ENCODE measurements around the gene ELP4. TPM values are rescaled to one million over a fixed set of nuclear protein-coding genes. Genes with fewer than 3 reads are reported as not detected.

Gene ELP4
- total RNA-seq, 2 donors from 2014 or later, result 21.5 to 23.0 TPM

DNA sequence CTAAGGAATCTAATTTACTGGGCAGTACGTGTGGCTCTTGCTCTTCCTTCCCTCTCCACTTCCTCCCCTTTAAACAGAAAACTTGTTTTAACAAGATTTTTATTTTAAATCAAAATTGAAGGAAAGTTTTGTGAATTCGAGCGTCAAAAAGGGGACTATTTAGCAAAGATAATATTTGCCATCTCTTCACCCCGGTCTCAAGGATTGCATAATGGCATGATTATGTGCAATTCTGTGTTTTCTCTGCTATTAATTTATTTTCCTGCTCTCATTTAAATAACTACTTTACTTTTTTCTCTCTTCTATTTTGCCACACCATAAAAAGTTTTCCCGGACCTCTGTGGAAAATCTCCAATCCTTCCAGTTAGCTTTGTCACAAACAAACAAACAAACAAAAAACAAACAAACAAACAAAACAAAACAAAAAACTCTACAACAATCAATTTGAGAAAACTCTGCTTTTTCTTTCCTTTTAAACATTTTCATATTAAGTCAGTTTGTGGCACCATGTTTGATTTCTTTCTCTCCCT is 311.7 kb downstream of the ELP4 start:
- 14% methylated on average over 5 of the region's 5 CpGs for WGBS
- TF ChIP-seq POLR2AphosphoS5 (IDR thresholded peaks at IDR 0.05) (no peak), POLR2A (IDR thresholded peaks at IDR 0.05) (no peak)
- TF ChIP-seq, protein P1, sequence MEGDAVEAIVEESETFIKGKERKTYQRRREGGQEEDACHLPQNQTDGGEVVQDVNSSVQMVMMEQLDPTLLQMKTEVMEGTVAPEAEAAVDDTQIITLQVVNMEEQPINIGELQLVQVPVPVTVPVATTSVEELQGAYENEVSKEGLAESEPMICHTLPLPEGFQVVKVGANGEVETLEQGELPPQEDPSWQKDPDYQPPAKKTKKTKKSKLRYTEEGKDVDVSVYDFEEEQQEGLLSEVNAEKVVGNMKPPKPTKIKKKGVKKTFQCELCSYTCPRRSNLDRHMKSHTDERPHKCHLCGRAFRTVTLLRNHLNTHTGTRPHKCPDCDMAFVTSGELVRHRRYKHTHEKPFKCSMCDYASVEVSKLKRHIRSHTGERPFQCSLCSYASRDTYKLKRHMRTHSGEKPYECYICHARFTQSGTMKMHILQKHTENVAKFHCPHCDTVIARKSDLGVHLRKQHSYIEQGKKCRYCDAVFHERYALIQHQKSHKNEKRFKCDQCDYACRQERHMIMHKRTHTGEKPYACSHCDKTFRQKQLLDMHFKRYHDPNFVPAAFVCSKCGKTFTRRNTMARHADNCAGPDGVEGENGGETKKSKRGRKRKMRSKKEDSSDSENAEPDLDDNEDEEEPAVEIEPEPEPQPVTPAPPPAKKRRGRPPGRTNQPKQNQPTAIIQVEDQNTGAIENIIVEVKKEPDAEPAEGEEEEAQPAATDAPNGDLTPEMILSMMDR (IDR thresholded peaks at IDR 0.05), result no peak
- Histone ChIP-seq H3K36me3 (no peaks in the 10 kb centered on the region), H3K27me3 (replicated peaks; ENCODE audit: insufficient read depth) (peaks cover 78% of the 10 kb centered on the region), H3K4me1 (replicated peaks) (no peaks in the 10 kb centered on the region), H3K4me3 (no peak overlapping the region), H3K9me3 (no peaks in the 10 kb centered on the region), H3K27ac (no peak overlapping the region)
- intact Hi-C loops (cut with DNase I), result no loop called here
- no peak for DNase-seq (ENCODE audit: low spot score)

DNA sequence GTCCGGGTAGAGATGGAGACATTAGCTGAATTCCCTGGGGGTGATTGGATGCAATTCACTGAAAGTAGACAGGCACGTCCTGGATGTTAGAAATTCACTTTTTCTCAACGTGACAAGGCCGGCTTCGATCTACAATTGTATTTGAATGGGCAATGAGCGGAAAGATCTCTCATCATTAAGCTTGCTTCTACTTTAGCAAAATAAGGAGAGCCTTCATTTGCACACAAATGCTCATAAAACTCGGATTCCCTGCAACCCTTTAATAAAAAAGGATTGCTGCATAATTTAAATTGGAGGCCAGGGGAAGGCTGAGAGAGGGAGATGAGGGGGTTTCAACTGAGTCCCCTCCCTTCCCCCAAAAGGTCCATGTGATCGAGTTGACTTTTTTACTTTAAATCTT is 312.2 kb downstream of the ELP4 start:
- Histone ChIP-seq H3K9me3 (no peaks in the 10 kb centered on the region), H3K36me3 (no peaks in the 10 kb centered on the region), H3K4me1 (replicated peaks) (no peaks in the 10 kb centered on the region), H3K4me3 (no peak overlapping the region), H3K27me3 (replicated peaks; ENCODE audit: insufficient read depth) (peaks cover 75% of the 10 kb centered on the region), H3K27ac (no peak overlapping the region)
- intact Hi-C loops (cut with DNase I), result no loop called here
- DNase-seq (ENCODE audit: low spot score), result no peak
- TF ChIP-seq, protein P1 (IDR thresholded peaks at IDR 0.05), result no peak
- TF ChIP-seq POLR2AphosphoS5 (IDR thresholded peaks at IDR 0.05) (no peak), POLR2A (IDR thresholded peaks at IDR 0.05) (no peak)
- 14% methylated on average over 8 of the region's 8 CpGs for WGBS

DNA sequence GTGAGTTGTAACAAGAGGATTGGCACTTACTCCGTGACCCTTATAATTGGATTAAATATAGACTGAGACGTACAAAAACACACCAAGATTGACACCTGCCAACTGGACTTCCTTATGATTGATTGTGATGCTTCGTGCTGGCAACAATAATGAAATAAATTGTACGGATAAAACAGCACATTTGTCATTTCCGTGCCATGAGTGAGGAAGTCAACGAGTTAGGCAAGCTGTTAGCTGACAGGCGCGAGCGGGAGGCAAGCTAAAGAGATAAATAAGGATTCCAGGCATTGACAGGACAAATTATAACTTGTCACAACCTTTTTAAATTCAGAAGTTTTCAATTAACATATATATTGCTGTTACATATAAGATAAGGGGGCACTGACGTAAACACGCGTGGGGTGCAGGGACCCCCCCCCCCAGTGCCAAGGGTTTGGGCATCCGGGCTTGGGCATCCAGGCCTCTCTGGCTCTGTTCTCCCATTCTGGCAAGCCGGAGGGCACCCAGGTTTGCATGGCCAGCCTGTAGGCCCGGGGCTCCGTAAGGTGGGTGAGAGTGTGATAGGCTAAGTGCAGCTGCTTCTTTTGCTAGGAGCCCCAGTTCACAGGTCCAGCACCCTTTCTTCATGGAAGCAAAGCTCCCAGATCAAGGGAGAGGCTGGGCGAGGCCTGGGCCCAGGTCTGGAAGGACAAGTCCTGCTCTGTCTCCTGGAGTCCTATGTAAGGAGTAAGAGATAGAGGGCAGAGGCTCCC is 312.8 kb downstream of the ELP4 start:
- Histone ChIP-seq H3K9me3 (no peaks in the 10 kb centered on the region), H3K4me1 (replicated peaks) (no peaks in the 10 kb centered on the region), H3K27ac (no peak overlapping the region), H3K4me3 (no peak overlapping the region), H3K36me3 (no peaks in the 10 kb centered on the region), H3K27me3 (replicated peaks; ENCODE audit: insufficient read depth) (peaks cover 75% of the 10 kb centered on the region)
- intact Hi-C loops (cut with DNase I), result no loop called here
- 37% methylated on average over 17 of the region's 17 CpGs for WGBS
- no peak for DNase-seq (ENCODE audit: low spot score)
- no peak for TF ChIP-seq POLR2AphosphoS5 (IDR thresholded peaks at IDR 0.05)
- TF ChIP-seq, protein P1 (IDR thresholded peaks at IDR 0.05), result no peak
- no peak for TF ChIP-seq POLR2A (IDR thresholded peaks at IDR 0.05)

DNA sequence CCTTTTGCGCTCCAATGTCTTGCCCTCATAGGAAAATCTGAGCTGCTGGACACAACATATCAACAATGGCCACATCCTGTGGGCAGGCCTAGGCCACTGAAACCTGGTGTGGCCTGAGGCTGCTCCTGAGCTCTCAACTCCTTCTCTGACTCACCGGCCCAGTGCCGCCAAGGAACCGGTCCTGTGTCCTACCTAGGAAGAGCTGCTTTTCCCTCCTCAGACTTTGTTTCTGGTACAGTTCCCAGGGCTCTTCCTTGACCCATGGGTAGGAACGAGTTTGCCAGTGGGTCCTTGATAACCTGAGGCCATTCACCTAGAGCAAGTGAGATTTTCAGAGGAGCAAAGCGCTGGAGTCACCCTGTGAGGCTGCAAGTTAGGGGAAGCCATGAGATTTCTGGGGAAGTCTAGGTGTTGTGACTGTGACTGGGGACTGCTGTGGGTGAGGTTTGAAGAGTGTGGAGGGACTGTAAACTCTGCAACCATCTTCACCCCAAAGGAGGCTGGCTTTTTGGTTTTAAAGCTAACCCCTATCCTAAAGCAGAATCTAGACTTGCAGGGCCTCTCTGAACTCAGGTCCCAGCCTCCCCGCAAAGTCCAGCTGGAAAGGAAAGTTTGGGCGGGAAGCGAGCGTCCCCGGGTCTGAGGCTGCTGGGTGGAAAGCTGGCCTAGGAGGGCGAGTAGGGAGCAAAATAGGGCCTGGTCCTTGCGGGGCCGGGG is 313.5 kb downstream of the ELP4 start:
- intact Hi-C loops (cut with DNase I), result no loop called here
- Histone ChIP-seq H3K36me3 (no peaks in the 10 kb centered on the region), H3K4me1 (replicated peaks) (no peaks in the 10 kb centered on the region), H3K9me3 (no peaks in the 10 kb centered on the region), H3K27ac (no peak overlapping the region), H3K4me3 (no peak overlapping the region), H3K27me3 (replicated peaks; ENCODE audit: insufficient read depth) (peaks cover 75% of the 10 kb centered on the region)
- no peak for DNase-seq (ENCODE audit: low spot score)
- TF ChIP-seq POLR2AphosphoS5 (IDR thresholded peaks at IDR 0.05), result no peak
- no peak for TF ChIP-seq POLR2A (IDR thresholded peaks at IDR 0.05)
- TF ChIP-seq, protein P1 (IDR thresholded peaks at IDR 0.05), result no peak
- WGBS, result 47% methylated on average over 14 of the region's 14 CpGs
